ENCODE measurements around the gene TTC22. TPM values are rescaled to one million over a fixed set of nuclear protein-coding genes. Genes with fewer than 3 reads are reported as not detected.
A peak's percentile ranks its signal among the peaks of the same experiment; 100 is the strongest.

Gene TTC22
- polyA plus RNA-seq, 10 donors, result 0.06 to 1.7 (median 0.23) TPM; not detected in 3

GRCh38 chr1:54754045-54754444 lies 47.1 kb downstream of the TTC22 start:
- no peak for DNase-seq

GRCh38 chr1:54751426-54751825 lies 49.7 kb downstream of the TTC22 start:
- DNase-seq, result no peak

GRCh38 chr1:54750596-54750995 lies 50.5 kb downstream of the TTC22 start:
- DNase-seq, result no peak

GRCh38 chr1:54748094-54748835 lies 52.9 kb downstream of the TTC22 start:
- no peak for DNase-seq

- DNase-seq, result no peak
Measured at GRCh38 chr1:54745864-54746263, 55.3 kb downstream of the TTC22 start.

GRCh38 chr1:54745274-54745673 lies 55.8 kb downstream of the TTC22 start:
- DNase-seq, result no peak

GRCh38 chr1:54744696-54745095 lies 56.4 kb downstream of the TTC22 start:
- DNase-seq, result no peak

- DNase-seq, result no peak
Measured at GRCh38 chr1:54743416-54744226, 57.5 kb downstream of the TTC22 start.

GRCh38 chr1:54742282-54742681 lies 58.8 kb downstream of the TTC22 start:
- peak; percentile 0 to 44 (median 17) for DNase-seq

- no peak for DNase-seq
Measured at GRCh38 chr1:54741531-54741930, 59.6 kb downstream of the TTC22 start.

GRCh38 chr1:54738244-54738643 lies 62.9 kb downstream of the TTC22 start:
- no peak for DNase-seq

- no peak for DNase-seq
Measured at GRCh38 chr1:54736685-54737084, 64.4 kb downstream of the TTC22 start.

Other genes with a start within 250 kb of the TTC22 start
- gene FAM151A, start 177.8 kb downstream of the TTC22 start, polyA plus RNA-seq (ENCODE audit: insufficient read length in 10 of 10), result 1 to 10 TPM in 1 of 10 donors, under 1 TPM in 8, not detected in 1; 0.19 to 1.4 (median 0.36) TPM
- 1 to 10 TPM; 1.3 to 8.5 (median 3.2) TPM for gene MROH7, start 159.5 kb downstream of the TTC22 start, polyA plus RNA-seq (ENCODE audit: insufficient read length in 10 of 10)
- gene TTC4, start 85.5 kb downstream of the TTC22 start, polyA plus RNA-seq (ENCODE audit: insufficient read length in 10 of 10), result 10 to 100 TPM; 20.9 to 32.2 (median 26.1) TPM
- 1 to 10 TPM; 3.6 to 5.3 (median 4.4) TPM for gene PARS2, start 36.8 kb downstream of the TTC22 start, polyA plus RNA-seq (ENCODE audit: insufficient read length in 10 of 10)
- gene DHCR24, start 85.9 kb upstream of the TTC22 start, polyA plus RNA-seq (ENCODE audit: insufficient read length in 10 of 10), result 10 to 100 TPM; 16.4 to 47.8 (median 23.9) TPM
- gene TMEM61, start 179.3 kb upstream of the TTC22 start, polyA plus RNA-seq (ENCODE audit: insufficient read length in 10 of 10), result under 1 TPM in 2 of 10 donors, not detected in 8; 0.16 to 0.30 TPM
- under 1 TPM in 4 of 10 donors, not detected in 6; 0.03 to 0.08 (median 0.05) TPM for gene BSND, start 197.6 kb upstream of the TTC22 start, polyA plus RNA-seq (ENCODE audit: insufficient read length in 10 of 10)
- gene PCSK9, start 238.2 kb upstream of the TTC22 start, polyA plus RNA-seq (ENCODE audit: insufficient read length in 10 of 10), result 10 to 100 TPM in 1 of 10 donors, 1 to 10 TPM in 9; 2.7 to 27.2 (median 4.8) TPM

Data from muscle of back (tissue), 11 donors.